Astrocyte (in vitro differentiated cells and primary cell): ENCODE measurements around the gene ZBTB45. TPM values are rescaled to one million over a fixed set of nuclear protein-coding genes. Genes with fewer than 3 reads are reported as not detected.
A peak's percentile ranks its signal among the peaks of the same experiment; 100 is the strongest.

Experiments used
- DNase-seq: peaks from one replicate; pipeline ENCODE4 v3.0.0-alpha.2; 2010; ENCODE audit warnings: low read depth
- FAIRE-seq: peaks from 2 replicates; lab custom pipeline; 2011; peaks lifted over from hg19 to GRCh38; lab: Jason Lieb, UNC
- H2AFZ ChIP-seq: 2 replicates; pipeline ENCODE4 v1.6.0; 2012; ENCODE audit warnings: low read depth, low read length, inconsistent platforms
- H3K27ac ChIP-seq: 2 replicates; pipeline ENCODE4 v1.5.1; 2011; ENCODE audit warnings: low read depth, low read length, inconsistent platforms
- H3K27me3 ChIP-seq: 2 replicates; pipeline ENCODE4 v1.6.0; 2011; ENCODE audit warnings: low read length, inconsistent platforms; ENCODE audit not compliant: insufficient read depth
- H3K36me3 ChIP-seq: 2 replicates; pipeline ENCODE4 v1.5.1; 2011; ENCODE audit warnings: low read length, inconsistent platforms; ENCODE audit not compliant: insufficient read depth
- H3K4me1 ChIP-seq: 2 replicates; pipeline ENCODE4 v1.5.1; 2011; ENCODE audit warnings: low read length, inconsistent platforms; ENCODE audit not compliant: insufficient read depth
- H3K4me2 ChIP-seq: 2 replicates; pipeline ENCODE4 v1.6.0; 2012; ENCODE audit warnings: low read length, inconsistent platforms
- H3K4me3 ChIP-seq: 2 replicates; pipeline ENCODE4 v1.5.1; 2011; ENCODE audit warnings: low read depth, mild to moderate bottlenecking, low read length, inconsistent platforms; ENCODE audit not compliant: insufficient read depth
- H3K79me2 ChIP-seq: 2 replicates; pipeline ENCODE4 v1.6.0; 2012; ENCODE audit warnings: mild to moderate bottlenecking, low read length, inconsistent platforms; ENCODE audit not compliant: insufficient read depth
- H3K9ac ChIP-seq: 2 replicates; pipeline ENCODE4 v1.6.0; 2012; ENCODE audit warnings: mild to moderate bottlenecking, low read length, inconsistent platforms
- H3K9me3 ChIP-seq: 2 replicates; pipeline ENCODE4 v1.5.1; 2012; ENCODE audit warnings: low read depth, mild to moderate bottlenecking, low read length, inconsistent platforms; ENCODE audit not compliant: insufficient read depth
- H4K20me1 ChIP-seq: 2 replicates; pipeline ENCODE4 v1.6.0; 2012; ENCODE audit warnings: low read length, inconsistent platforms; ENCODE audit not compliant: insufficient read depth
- H3K27ac Mint-ChIP-seq: one replicate; pipeline ENCODE4 v1.8.0; 2021; ENCODE audit warnings: mild to moderate bottlenecking, mixed read lengths; ENCODE audit not compliant: unreplicated experiment
- H3K27me3 Mint-ChIP-seq: one replicate; pipeline ENCODE4 v1.8.0; 2021; ENCODE audit warnings: low read depth, mixed read lengths; ENCODE audit not compliant: unreplicated experiment
- H3K36me3 Mint-ChIP-seq: one replicate; pipeline ENCODE4 v1.8.0; 2021; ENCODE audit warnings: low read depth, mixed read lengths; ENCODE audit not compliant: unreplicated experiment
- H3K4me1 Mint-ChIP-seq: one replicate; pipeline ENCODE4 v1.8.0; 2021; ENCODE audit warnings: low read depth, mixed read lengths; ENCODE audit not compliant: unreplicated experiment
- H3K4me3 Mint-ChIP-seq: one replicate; pipeline ENCODE4 v1.8.0; 2021; ENCODE audit warnings: mild to moderate bottlenecking, moderate library complexity, mixed read lengths; ENCODE audit not compliant: unreplicated experiment
- H3K9me3 Mint-ChIP-seq: one replicate; pipeline ENCODE4 v1.8.0; 2021; ENCODE audit warnings: mild to moderate bottlenecking, mixed read lengths; ENCODE audit not compliant: unreplicated experiment
- CTCF ChIP-seq: IDR thresholded peaks from 2 replicates; pipeline ENCODE4 v1.5.1; 2011; ENCODE audit warnings: low read depth, mild to moderate bottlenecking, inconsistent platforms, low read length, moderate library complexity; ENCODE audit not compliant: insufficient read depth
- EZH2 ChIP-seq: IDR thresholded peaks from 2 replicates; pipeline ENCODE4 v1.6.1; 2012; ENCODE audit warnings: mild to moderate bottlenecking, low read length, inconsistent platforms; ENCODE audit not compliant: insufficient read depth
- total RNA-seq: library from RNA; stranded (reverse); gene quantifications from 2 replicates; pipeline ENCODE4 v1.2.1, GENCODE V29; 2021

The ZBTB45 gene
- total RNA-seq, 1 donor from 2014 or later: 16.3 TPM

- Histone ChIP-seq H3K27ac (no peak overlapping the region), H3K79me2 (peaks cover 27% of the 10 kb centered on the region), H3K4me3 (no peak overlapping the region), H2AFZ (no peak overlapping the region), H4K20me1 (peaks cover 46% of the 10 kb centered on the region), H3K4me2 (no peak overlapping the region), H3K4me1 (peaks cover 21% of the 10 kb centered on the region), H3K36me3 (peaks cover 9% of the 10 kb centered on the region), H3K9ac (no peak overlapping the region), H3K9me3 (no peaks in the 10 kb centered on the region), H3K27me3 (no peaks in the 10 kb centered on the region)
- Mint-ChIP-seq H3K27me3 (peaks cover 2% of the 10 kb centered on the region), H3K4me1 (peaks cover 24% of the 10 kb centered on the region), H3K36me3 (peaks cover 22% of the 10 kb centered on the region), H3K9me3 (no peaks in the 10 kb centered on the region), H3K4me3 (no peak overlapping the region), H3K27ac (no peak overlapping the region)
- no peak for TF ChIP-seq EZH2
- TF ChIP-seq CTCF: no peak
- DNase-seq (no peak), FAIRE-seq (no peak)
These were observed 50.2 kb downstream of the ZBTB45 start for GRCh38 chr19:58469241-58470013.

GRCh38 chr19:58468216-58468839 is 51.3 kb downstream of the ZBTB45 start:
- H3K36me3 Mint-ChIP-seq: peaks cover 17% of the 10 kb centered on the region

More at GRCh38 chr19:58468216-58468839, 51.3 kb downstream of the ZBTB45 start:
- Mint-ChIP-seq H3K4me3 (peak overlapping the region; percentile 90), H3K4me1 (peaks cover 13% of the 10 kb centered on the region), H3K27me3 (peaks cover 2% of the 10 kb centered on the region), H3K27ac (peak overlapping the region; percentile 78), H3K9me3 (no peaks in the 10 kb centered on the region)
- H4K20me1 ChIP-seq: peaks cover 35% of the 10 kb centered on the region
- peak overlapping the region; percentile 39 for H3K9ac ChIP-seq
- DNase-seq (no peak), FAIRE-seq (no peak)
- H3K4me2 ChIP-seq: peak overlapping the region; percentile 91
- H2AFZ ChIP-seq: no peak overlapping the region
- H3K4me3 ChIP-seq: no peak overlapping the region
- H3K4me1 ChIP-seq: peaks cover 10% of the 10 kb centered on the region
- H3K36me3 ChIP-seq: peaks cover 9% of the 10 kb centered on the region
- no peaks in the 10 kb centered on the region for H3K27me3 ChIP-seq
- TF ChIP-seq EZH2 (no peak), CTCF (no peak)
- H3K27ac ChIP-seq: no peak overlapping the region
- peaks cover 27% of the 10 kb centered on the region for H3K79me2 ChIP-seq
- H3K9me3 ChIP-seq: no peaks in the 10 kb centered on the region
